Heart left ventricle (tissue), 13 donors: ENCODE data around the gene CRTC2.

Experiments
- CTCF ChIP-seq, 12 donors: fragments of 200-600 bp; sonication (generic) in 4 of 12; IDR thresholded peaks; one replicate each; pipeline versions ENCODE4 v1.5.0 to v1.8.0; 2018 to 2022; ENCODE audit warnings: antibody characterized with exemption in 12 of 12, mild to moderate bottlenecking in 5 of 12
- POLR2A ChIP-seq, 2 donors: fragments of 450-650 bp; IDR thresholded peaks; one replicate each; pipeline ENCODE4 v1.6.1; 2017; ENCODE audit warnings: antibody characterized with exemption in 2 of 2, mild to moderate bottlenecking in 2 of 2, moderate library complexity in 2 of 2
- donor health status: ischemic (EF 13 %, LVEDD 7.1; RV severe dilation, severe dysfunction).
- donor health status: DM: no; HTN: yes; CAD: no.
- donor health status: DM: no; HTN: no; CAD: no.
- donor health status: ischemic (EF 25% LVEDD 6.9; RV normal size, moderate dysfunction).
- donor health status: ischemic (EF 25% LVEDD 5.7; RV mildly dilated, moderate dysfunction).
- donor health status: ischemic (EF 35%, LVEDD 5.7; RV mildly dilated, moderate dysfunction).
- donor health status: nonischemic (EF 11% LVEDD 7.7; RV severe dilation, severe dysfunction).
- donor health status: DM: yes; HTN: yes; CAD: no.
- donor health status: PGD.
- donor health status: ischemic (EF 29% LVEDD 5.4; RV normal size, mild dysfunction).
- donor health status: nonischemic (EF 23%, LVEDD 6.1; RV moderate dilation, normal function).

GRCh38 chr1:153941826-153942725 is 16.3 kb downstream of the CRTC2 start:
- TF ChIP-seq CTCF (IDR thresholded peaks at IDR 0.05) (no peak), POLR2A (IDR thresholded peaks at IDR 0.05) (no peak)
